ENCODE results near the gene USP11.
"Not testable (repeated sequence)": the region's sequence is repeated elsewhere in the genome, so short reads cannot be mapped to it uniquely, and the experiment has no call there.

The USP11 gene

DNA sequence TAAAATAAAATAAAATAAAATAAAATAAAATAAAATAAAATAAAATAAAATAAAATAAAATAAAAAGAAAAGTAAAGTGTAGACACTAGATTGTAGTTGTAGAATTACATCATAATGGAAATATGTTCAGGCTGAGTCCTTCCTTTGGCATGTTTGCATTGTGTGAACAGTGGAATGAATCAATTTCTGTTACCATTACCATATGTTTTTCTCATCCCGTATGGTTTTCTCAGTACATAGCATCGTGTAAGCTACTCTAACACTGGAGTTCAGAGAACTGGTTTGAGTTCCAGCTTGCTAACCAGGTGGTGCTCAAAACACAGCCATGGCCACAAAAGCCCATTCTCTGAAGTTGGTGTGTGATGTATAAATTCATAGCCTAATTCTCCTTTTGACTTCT is 45.9 kb downstream of the USP11 start:
- WGBS (ENCODE audit: insufficient coverage, insufficient read length): no CpG with 5 or more reads among the region's 2 CpGs
- Histone ChIP-seq H3K27ac (ENCODE audit: low read length) (no peak overlapping the region), H3K4me3 (ENCODE audit: low read length) (no peak overlapping the region), H3K27me3 (ENCODE audit: control insufficient read depth, insufficient read depth, low read length) (no peaks in the 10 kb centered on the region), H3K4me1 (ENCODE audit: control insufficient read depth, insufficient read depth, low read length) (no peaks in the 10 kb centered on the region), H3K36me3 (ENCODE audit: control insufficient read depth, insufficient read depth, low read length) (no peaks in the 10 kb centered on the region), H3K9me3 (ENCODE audit: control insufficient read depth, insufficient read depth, low read length) (no peaks in the 10 kb centered on the region)
- no peak for DNase-seq (ENCODE audit: low read depth, low spot score)

- Histone ChIP-seq H3K36me3 (ENCODE audit: control insufficient read depth, insufficient read depth, low read length) (no peaks in the 10 kb centered on the region), H3K4me1 (ENCODE audit: control insufficient read depth, insufficient read depth, low read length) (no peaks in the 10 kb centered on the region), H3K27ac (ENCODE audit: low read length) (no peak overlapping the region), H3K9me3 (ENCODE audit: control insufficient read depth, insufficient read depth, low read length) (no peaks in the 10 kb centered on the region), H3K4me3 (ENCODE audit: low read length) (no peak overlapping the region), H3K27me3 (ENCODE audit: control insufficient read depth, insufficient read depth, low read length) (no peaks in the 10 kb centered on the region)
- no CpG with 5 or more reads among the region's 18 CpGs for WGBS (ENCODE audit: insufficient coverage, insufficient read length)
- no peak for DNase-seq (ENCODE audit: low read depth, low spot score)
Observed at GRCh38 chrX:47283015-47283771, 50.4 kb downstream of the USP11 start.

DNA sequence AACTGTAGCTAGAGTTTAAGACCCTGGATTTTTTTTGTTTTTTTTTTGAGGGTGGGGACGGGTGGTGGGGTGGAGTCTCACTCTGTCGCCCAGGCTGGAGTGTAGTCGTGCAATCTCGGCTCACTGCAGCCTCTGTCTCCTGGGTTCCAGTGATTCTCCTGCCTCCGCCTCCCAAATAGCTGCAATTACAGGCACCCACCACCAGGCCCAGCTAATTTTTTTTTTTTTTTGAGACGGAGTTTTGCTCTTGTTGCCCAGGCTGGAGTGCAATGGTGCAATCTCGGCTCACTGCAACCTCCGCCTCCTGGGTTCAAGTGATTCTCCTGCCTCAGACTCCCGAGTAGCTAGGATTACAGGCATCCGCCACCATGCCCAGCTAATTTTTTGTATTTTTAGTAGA is 51.8 kb downstream of the USP11 start:
- H3K4me1 ChIP-seq (ENCODE audit: control insufficient read depth, insufficient read depth, low read length); H3K9me3 ChIP-seq (ENCODE audit: control insufficient read depth, insufficient read depth, low read length); DNase-seq (ENCODE audit: low read depth, low spot score); H3K27me3 ChIP-seq (ENCODE audit: control insufficient read depth, insufficient read depth, low read length); H3K4me3 ChIP-seq (ENCODE audit: low read length); H3K27ac ChIP-seq (ENCODE audit: low read length); H3K36me3 ChIP-seq (ENCODE audit: control insufficient read depth, insufficient read depth, low read length): not testable (repeated sequence)
- WGBS (ENCODE audit: insufficient coverage, insufficient read length): no CpG with 5 or more reads among the region's 10 CpGs

DNA sequence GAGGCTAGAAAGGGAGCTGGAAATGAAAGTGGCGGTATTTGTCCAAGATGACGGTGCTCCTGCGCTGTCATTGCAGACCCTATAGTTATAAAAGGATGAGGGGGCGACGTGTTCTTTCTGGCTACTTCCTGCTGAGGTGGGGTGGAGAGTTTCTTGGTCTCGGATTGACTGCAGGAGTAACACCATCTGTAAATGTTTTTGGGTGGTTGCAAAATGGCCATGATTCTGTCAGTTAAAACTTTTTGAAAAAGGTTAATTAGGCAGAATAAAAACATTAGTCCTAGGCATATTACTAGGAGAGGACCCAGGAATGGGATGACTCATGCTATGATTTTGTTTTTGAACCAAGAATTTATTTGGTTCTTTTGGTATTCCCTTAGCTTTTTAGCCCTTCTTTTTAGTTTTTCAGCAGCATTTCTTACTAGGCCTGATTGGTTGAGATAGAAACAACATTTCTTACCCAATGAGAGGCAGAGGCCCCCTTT is 53.1 kb downstream of the USP11 start:
- H3K9me3 ChIP-seq (ENCODE audit: control insufficient read depth, insufficient read depth, low read length): no peaks in the 10 kb centered on the region
- no peak overlapping the region for H3K4me3 ChIP-seq (ENCODE audit: low read length)
- H3K27ac ChIP-seq (ENCODE audit: low read length): no peak overlapping the region
- H3K36me3 ChIP-seq (ENCODE audit: control insufficient read depth, insufficient read depth, low read length): no peaks in the 10 kb centered on the region
- no peaks in the 10 kb centered on the region for H3K4me1 ChIP-seq (ENCODE audit: control insufficient read depth, insufficient read depth, low read length)
- DNase-seq (ENCODE audit: low read depth, low spot score): no peak
- WGBS (ENCODE audit: insufficient coverage, insufficient read length): no CpG with 5 or more reads among the region's 6 CpGs
- no peaks in the 10 kb centered on the region for H3K27me3 ChIP-seq (ENCODE audit: control insufficient read depth, insufficient read depth, low read length)

DNA sequence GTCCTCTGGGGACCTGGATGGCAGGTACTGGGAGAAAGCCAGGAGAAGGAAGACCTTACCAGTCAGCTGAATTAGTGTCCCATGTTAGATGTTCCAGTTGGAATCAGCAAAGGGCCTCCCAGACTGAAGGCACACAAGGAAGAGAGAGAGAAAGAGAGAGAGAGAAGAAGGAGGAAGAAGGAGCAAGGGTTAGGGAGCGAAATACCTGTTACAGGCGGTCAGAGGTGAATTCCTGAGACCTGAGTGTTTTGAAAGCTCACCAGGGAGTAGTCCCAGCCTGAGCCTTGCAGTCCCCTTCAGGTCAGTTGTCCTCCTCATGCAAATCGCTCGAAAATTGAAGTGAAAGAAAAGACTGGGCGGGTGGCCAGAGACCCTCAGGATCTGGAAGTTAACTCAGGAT is 60.3 kb downstream of the USP11 start:
- no peaks in the 10 kb centered on the region for H3K9me3 ChIP-seq (ENCODE audit: control insufficient read depth, insufficient read depth, low read length)
- no peak overlapping the region for H3K27ac ChIP-seq (ENCODE audit: low read length)
- no peak for DNase-seq (ENCODE audit: low read depth, low spot score)
- H3K4me3 ChIP-seq (ENCODE audit: low read length): no peak overlapping the region
- H3K27me3 ChIP-seq (ENCODE audit: control insufficient read depth, insufficient read depth, low read length): no peaks in the 10 kb centered on the region
- H3K36me3 ChIP-seq (ENCODE audit: control insufficient read depth, insufficient read depth, low read length): no peaks in the 10 kb centered on the region
- no peaks in the 10 kb centered on the region for H3K4me1 ChIP-seq (ENCODE audit: control insufficient read depth, insufficient read depth, low read length)
- no CpG with 5 or more reads among the region's 5 CpGs for WGBS (ENCODE audit: insufficient coverage, insufficient read length)

DNA sequence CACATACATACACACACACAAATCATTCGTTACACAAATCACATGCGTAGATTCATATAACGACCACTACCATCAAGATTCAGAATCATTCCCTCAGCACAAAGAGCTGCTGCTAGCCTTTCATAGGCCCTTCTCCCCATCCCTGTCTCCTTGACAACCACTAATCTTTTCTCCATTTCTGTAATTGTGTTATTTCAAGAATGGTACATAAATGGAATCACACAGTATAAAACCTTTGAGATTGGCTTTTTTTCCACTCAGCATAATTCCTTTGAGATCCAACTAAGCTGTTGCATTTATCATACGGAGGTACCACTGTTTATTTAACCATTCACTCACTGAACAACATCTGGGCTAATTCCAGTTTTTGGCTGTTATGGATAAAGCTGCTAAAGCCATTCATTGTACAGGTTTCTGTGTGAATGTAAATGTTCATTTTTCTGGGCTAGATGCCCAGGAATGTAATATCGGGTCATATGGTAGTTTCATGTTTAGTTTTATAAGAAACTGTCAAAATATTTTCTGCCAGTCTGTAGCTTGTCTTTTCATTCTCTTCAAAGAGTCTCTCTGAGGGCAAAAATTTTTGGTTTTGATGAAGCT is 64.1 kb downstream of the USP11 start:
- no peak overlapping the region for H3K4me3 ChIP-seq (ENCODE audit: low read length)

DNA sequence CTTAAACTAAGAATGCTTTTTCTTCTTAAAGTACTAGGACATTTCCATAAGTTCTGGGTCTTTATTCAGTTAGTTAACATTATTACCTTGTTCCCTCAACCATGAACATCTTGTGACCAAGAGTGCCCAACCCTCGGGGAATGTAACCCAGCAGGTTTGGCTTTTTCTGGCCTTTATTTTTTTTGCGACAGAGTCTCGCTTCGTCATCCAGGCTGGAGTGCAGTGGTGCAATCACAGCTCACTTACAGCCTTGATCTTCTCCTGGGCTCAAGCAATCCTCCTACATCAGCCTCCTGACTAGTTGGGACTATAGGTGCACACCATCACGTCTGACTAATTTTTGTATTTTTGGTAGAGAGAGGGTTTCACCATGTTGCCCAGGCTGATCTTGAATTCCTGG is 65.1 kb downstream of the USP11 start:
- H3K27ac ChIP-seq (ENCODE audit: low read length): no peak overlapping the region
- DNase-seq (ENCODE audit: low read depth, low spot score): no peak
- no CpG with 5 or more reads among the region's 5 CpGs for WGBS (ENCODE audit: insufficient coverage, insufficient read length)
- no peaks in the 10 kb centered on the region for H3K9me3 ChIP-seq (ENCODE audit: control insufficient read depth, insufficient read depth, low read length)
- H3K36me3 ChIP-seq (ENCODE audit: control insufficient read depth, insufficient read depth, low read length): no peaks in the 10 kb centered on the region
- H3K4me1 ChIP-seq (ENCODE audit: control insufficient read depth, insufficient read depth, low read length): no peaks in the 10 kb centered on the region
- H3K27me3 ChIP-seq (ENCODE audit: control insufficient read depth, insufficient read depth, low read length): no peaks in the 10 kb centered on the region
- no peak overlapping the region for H3K4me3 ChIP-seq (ENCODE audit: low read length)

More for the DNA sequence above, 64.1 kb downstream of the USP11 start:
- Histone ChIP-seq H3K4me1 (ENCODE audit: control insufficient read depth, insufficient read depth, low read length) (no peaks in the 10 kb centered on the region), H3K27ac (ENCODE audit: low read length) (no peak overlapping the region), H3K9me3 (ENCODE audit: control insufficient read depth, insufficient read depth, low read length) (no peaks in the 10 kb centered on the region), H3K27me3 (ENCODE audit: control insufficient read depth, insufficient read depth, low read length) (no peaks in the 10 kb centered on the region), H3K36me3 (ENCODE audit: control insufficient read depth, insufficient read depth, low read length) (no peaks in the 10 kb centered on the region)
- no CpG with 5 or more reads among the region's 5 CpGs for WGBS (ENCODE audit: insufficient coverage, insufficient read length)
- DNase-seq (ENCODE audit: low read depth, low spot score): no peak
